Fibroblast of mammary gland (primary cell): ENCODE results near the gene RNASE7.

Source experiments
- DNase-seq: peaks from one replicate; pipeline ENCODE4 v3.0.0-alpha.2; 2010; ENCODE audit warnings: low read depth
- H3K4me3 ChIP-seq: 2 replicates; pipeline ENCODE4 v1.5.1; 2011; ENCODE audit warnings: low read depth, mild to moderate bottlenecking, low read length, moderate library complexity; ENCODE audit not compliant: control insufficient read depth
- TF ChIP-seq, protein P1 (sequence below): conservative IDR thresholded peaks from 2 replicates; pipeline ENCODE4 v1.5.1; 2011; ENCODE audit warnings: low read depth, low read length, inconsistent platforms; ENCODE audit not compliant: control insufficient read depth, insufficient read depth

The RNASE7 gene

GRCh38 chr14:21057803-21058675 lies 15.9 kb downstream of the RNASE7 start, which contains the start of gene RNASE8:
RNASE8 (plus strand) TSS chr14:21057822; CDS start chr14:21057893, 71 bp downstream.
- peak; percentile 55 for DNase-seq
- no peak within 1 kb of the TSS for H3K4me3 ChIP-seq
- TF ChIP-seq, protein P1, sequence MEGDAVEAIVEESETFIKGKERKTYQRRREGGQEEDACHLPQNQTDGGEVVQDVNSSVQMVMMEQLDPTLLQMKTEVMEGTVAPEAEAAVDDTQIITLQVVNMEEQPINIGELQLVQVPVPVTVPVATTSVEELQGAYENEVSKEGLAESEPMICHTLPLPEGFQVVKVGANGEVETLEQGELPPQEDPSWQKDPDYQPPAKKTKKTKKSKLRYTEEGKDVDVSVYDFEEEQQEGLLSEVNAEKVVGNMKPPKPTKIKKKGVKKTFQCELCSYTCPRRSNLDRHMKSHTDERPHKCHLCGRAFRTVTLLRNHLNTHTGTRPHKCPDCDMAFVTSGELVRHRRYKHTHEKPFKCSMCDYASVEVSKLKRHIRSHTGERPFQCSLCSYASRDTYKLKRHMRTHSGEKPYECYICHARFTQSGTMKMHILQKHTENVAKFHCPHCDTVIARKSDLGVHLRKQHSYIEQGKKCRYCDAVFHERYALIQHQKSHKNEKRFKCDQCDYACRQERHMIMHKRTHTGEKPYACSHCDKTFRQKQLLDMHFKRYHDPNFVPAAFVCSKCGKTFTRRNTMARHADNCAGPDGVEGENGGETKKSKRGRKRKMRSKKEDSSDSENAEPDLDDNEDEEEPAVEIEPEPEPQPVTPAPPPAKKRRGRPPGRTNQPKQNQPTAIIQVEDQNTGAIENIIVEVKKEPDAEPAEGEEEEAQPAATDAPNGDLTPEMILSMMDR, result peak; percentile 19

- TF ChIP-seq, protein P1, result no peak
- no peak overlapping the region for H3K4me3 ChIP-seq
- DNase-seq, result no peak
These were observed 16.7 kb downstream of the RNASE7 start for GRCh38 chr14:21058903-21059302.

DNA sequence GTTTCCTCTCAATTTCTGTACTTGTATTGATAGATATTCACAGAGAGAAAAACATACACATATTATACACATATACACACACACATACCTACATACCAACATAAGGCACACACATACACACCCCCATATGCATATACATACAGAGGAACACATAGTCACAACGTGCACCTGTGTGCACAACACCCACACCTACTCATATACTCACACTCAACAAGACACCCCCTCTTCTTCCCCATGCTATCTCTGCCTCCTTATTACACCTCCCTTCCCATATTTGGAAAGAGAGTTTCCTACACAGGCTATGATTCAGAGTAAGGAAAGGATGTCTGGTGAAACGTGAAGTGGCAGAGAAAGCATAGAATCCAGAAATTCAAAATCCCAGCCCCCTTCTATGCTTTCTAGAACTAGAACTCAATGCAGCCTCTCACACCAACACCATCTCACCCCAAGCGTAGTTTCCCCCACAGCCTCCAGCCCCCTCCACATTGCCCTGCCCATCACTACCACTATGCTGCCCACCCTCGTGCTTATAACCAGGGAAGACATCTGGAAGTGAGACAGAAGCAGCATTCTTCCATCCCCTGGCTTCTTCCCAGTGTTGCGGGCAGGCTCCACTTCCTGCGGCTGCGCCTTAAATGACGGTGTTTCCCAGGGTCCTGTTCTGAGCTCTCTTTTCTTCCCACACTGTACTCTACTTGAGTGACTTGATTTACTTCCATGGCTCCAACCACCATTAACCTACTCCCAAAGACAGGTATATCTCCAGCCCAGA lies 17.9 kb downstream of the RNASE7 start:
- no peak overlapping the region for H3K4me3 ChIP-seq
- TF ChIP-seq, protein P1, result no peak
- no peak for DNase-seq

DNA sequence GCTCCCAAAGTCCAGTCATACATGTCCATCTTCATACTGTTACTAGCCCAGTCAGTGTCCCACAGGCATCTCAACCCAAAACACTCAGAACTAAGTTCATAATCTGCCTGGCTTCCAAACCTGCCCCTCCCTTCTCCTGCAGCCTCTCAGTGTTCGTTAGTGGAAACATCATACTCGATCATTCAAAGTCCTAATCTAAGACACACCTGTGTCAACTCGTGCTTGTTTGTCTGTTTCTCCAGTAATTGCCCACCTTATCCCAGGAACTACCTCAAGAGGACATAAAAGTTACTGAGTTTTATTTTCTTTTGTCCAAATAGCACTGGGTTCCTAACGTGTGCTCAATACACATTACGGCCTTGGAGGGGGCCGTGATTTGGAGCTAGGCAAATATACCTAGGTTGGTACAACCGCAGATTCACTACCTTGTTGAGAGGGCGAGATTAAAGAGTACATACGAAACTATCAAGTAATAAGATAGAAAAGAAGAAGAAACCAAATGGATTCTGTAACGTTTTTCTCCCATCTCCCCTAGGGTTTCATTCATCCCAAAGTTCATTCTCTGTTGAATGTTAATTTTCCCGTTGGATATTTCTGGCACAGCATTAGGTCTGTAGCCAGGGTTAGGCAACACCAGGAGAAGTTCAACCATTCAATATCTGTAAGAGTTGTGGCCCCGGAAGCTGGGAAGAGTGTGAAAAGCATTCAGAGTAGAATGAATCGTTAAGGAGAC lies 18.6 kb downstream of the RNASE7 start:
- TF ChIP-seq, protein P1, result no peak
- H3K4me3 ChIP-seq, result no peak overlapping the region
- no peak for DNase-seq

DNA sequence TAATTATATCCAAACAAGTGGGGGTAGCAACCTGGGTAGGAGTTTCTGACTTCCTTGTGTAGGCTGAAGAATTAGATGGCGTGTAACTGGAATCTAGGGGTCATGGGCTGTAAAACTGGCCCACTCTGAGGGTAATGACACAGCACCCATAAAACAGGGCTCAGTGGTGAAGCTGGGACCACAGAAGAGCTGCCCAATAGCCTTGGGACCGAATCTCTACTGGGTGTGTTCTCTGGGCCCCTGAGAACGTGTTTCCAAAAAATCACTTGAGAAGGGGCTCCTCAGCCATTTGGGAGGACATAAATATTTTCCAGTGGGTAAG lies 19.1 kb downstream of the RNASE7 start:
- TF ChIP-seq, protein P1, result no peak
- DNase-seq, result no peak
- no peak overlapping the region for H3K4me3 ChIP-seq

DNA sequence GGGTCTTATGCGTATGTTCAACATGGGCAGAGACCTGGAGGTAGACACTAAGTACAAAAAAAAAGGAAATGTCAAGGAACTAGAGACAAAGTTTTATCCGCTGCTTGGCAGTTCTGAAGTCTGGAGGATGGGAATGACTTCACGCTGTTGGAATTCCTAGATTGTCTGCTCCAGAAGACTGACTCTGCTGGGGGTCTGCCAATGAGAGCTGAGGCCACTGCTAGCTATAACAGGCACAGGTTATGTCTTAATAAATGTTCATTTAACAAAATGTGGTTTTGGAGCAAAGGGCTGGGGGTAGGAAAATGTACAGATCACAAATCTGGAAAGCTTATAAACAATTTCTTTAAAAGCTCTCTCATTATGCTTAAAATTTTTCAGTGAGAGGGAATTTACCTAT lies 21.3 kb downstream of the RNASE7 start:
- no peak overlapping the region for H3K4me3 ChIP-seq
- TF ChIP-seq, protein P1, result no peak
- DNase-seq, result peak; percentile 83
